ENCODE measurements around the gene TEX36.
"Not testable (repeated sequence)": the region's sequence is repeated elsewhere in the genome, so short reads cannot be mapped to it uniquely, and the experiment has no call there.

Gene TEX36

DNA sequence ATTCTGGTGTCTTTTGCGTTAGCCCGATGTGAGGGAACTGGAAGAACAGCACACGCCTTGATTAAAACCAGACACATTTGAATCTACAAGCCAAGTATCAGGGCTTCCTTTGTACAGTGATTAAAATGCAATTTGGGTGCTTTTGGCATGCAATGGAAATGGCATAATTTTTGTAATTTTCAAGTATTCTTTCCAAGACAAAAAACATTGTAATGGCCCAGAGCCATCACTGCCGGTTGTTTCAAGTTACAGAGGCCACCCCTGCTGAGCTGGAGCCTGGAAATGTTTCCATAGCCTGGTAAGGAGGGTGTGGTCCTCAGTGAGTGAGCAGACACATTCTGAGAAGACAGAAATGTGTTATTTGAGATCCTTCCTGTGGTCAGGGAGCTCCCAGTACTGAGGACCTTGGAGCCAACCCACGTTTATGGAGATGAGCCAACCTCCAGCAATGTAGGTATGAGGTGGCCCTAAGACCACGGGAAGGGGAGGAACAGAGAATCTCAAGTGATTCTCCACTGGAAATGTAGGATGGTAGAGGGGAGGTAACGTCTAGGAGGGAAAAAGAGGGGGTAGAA, 20.9 kb downstream of the TEX36 start:
- TF ChIP-seq, protein P1, sequence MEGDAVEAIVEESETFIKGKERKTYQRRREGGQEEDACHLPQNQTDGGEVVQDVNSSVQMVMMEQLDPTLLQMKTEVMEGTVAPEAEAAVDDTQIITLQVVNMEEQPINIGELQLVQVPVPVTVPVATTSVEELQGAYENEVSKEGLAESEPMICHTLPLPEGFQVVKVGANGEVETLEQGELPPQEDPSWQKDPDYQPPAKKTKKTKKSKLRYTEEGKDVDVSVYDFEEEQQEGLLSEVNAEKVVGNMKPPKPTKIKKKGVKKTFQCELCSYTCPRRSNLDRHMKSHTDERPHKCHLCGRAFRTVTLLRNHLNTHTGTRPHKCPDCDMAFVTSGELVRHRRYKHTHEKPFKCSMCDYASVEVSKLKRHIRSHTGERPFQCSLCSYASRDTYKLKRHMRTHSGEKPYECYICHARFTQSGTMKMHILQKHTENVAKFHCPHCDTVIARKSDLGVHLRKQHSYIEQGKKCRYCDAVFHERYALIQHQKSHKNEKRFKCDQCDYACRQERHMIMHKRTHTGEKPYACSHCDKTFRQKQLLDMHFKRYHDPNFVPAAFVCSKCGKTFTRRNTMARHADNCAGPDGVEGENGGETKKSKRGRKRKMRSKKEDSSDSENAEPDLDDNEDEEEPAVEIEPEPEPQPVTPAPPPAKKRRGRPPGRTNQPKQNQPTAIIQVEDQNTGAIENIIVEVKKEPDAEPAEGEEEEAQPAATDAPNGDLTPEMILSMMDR (IDR thresholded peaks at IDR 0.05), result no peak
- Histone ChIP-seq H3K9me3 (ENCODE audit: control insufficient read depth, low read length) (no peaks in the 10 kb centered on the region), H3K4me3 (ENCODE audit: low read depth, low read length) (no peak overlapping the region), H3K9ac (no peak overlapping the region), H3K4me1 (no peaks in the 10 kb centered on the region), H2AFZ (no peak overlapping the region), H3K79me2 (no peaks in the 10 kb centered on the region), H3K36me3 (ENCODE audit: control insufficient read depth, insufficient read depth, low read length) (no peaks in the 10 kb centered on the region), H3K27ac (no peak overlapping the region), H3K27me3 (ENCODE audit: control insufficient read depth, insufficient read depth, low read length) (no peaks in the 10 kb centered on the region), H3K4me2 (ENCODE audit: low read length) (no peak overlapping the region)

DNA sequence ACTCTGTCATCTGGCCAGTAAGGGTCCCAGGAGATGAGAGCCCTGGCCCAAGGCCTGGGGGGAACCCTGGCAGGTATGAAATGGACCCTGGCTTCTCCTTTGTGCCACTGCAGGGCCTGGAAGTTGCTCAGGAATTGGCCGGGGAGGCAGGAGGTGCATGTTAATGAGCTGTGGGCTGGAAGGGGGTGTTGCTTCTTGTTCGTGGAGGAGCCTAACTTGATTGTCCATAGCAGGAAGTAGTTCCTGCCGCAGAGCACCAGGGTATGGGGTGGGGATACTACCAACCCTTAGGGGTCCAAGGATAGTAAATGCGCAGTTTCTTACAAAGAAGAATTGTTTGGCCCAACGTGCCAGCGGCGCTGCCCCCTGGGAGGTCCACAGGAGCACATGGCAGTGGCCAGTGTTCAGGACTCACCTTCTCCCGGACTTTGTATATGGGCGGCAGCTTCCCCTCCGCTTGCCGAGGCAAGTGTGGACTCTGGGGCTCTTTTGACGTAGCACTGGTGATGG, 21.5 kb downstream of the TEX36 start:
- Histone ChIP-seq H3K79me2 (no peaks in the 10 kb centered on the region), H3K27ac (no peak overlapping the region), H2AFZ (no peak overlapping the region), H3K4me3 (ENCODE audit: low read depth, low read length) (no peak overlapping the region), H3K9me3 (ENCODE audit: control insufficient read depth, low read length) (no peaks in the 10 kb centered on the region), H3K9ac (no peak overlapping the region), H3K36me3 (ENCODE audit: control insufficient read depth, insufficient read depth, low read length) (no peaks in the 10 kb centered on the region), H3K4me1 (no peaks in the 10 kb centered on the region), H3K4me2 (ENCODE audit: low read length) (no peak overlapping the region), H3K27me3 (ENCODE audit: control insufficient read depth, insufficient read depth, low read length) (no peaks in the 10 kb centered on the region)
- TF ChIP-seq, protein P1 (IDR thresholded peaks at IDR 0.05), result no peak

DNA sequence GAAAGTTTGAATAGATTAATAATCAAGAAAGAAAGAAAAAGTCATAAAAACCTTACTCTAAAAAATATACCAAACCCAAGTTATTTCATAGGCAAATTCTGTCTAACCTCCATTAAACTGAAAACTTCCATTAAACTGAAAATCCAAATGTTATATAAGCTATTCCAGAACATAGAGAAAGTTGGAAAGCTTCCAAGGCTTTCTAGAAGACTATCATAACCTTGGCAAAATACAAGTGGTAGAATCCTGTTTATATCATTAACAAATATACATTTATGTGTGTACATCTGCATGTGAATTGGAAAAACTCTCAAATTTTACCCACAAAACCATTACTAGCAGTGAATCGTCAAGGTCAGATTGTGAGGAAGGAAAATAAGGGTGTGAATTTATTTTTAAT, 23.9 kb downstream of the TEX36 start:
- no peak overlapping the region for H3K9ac ChIP-seq
- no peak overlapping the region for H3K4me2 ChIP-seq (ENCODE audit: low read length)
- H3K4me1 ChIP-seq, result no peaks in the 10 kb centered on the region

DNA sequence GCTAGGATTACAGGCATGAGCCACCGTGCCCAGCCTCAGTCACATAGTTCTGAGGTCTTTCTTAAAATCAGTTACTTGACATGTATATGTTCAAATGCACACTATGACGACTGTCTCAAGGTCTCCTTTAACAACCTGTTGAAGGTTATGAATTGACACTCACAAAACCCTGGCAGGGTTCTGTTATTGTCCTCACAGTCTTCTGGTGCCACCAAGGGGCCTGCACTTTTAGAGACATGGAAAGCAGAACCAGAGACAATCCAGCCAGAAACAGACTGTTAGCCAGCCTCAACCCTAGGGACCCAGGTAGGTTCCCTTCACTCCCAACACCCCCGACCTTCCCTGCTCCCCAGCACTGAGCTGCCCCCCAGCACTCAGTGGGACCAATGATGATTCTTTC, 26.4 kb downstream of the TEX36 start:
- Histone ChIP-seq H3K27me3 (ENCODE audit: control insufficient read depth, insufficient read depth, low read length) (no peaks in the 10 kb centered on the region), H3K4me3 (ENCODE audit: low read depth, low read length) (no peak overlapping the region), H3K27ac (no peak overlapping the region), H3K79me2 (no peaks in the 10 kb centered on the region), H3K9ac (no peak overlapping the region), H3K9me3 (ENCODE audit: control insufficient read depth, low read length) (no peaks in the 10 kb centered on the region), H2AFZ (no peak overlapping the region), H3K36me3 (ENCODE audit: control insufficient read depth, insufficient read depth, low read length) (no peaks in the 10 kb centered on the region), H3K4me2 (ENCODE audit: low read length) (no peak overlapping the region), H3K4me1 (no peaks in the 10 kb centered on the region)
- TF ChIP-seq, protein P1 (IDR thresholded peaks at IDR 0.05), result no peak

More for the DNA sequence above, 23.9 kb downstream of the TEX36 start:
- Histone ChIP-seq H2AFZ (no peak overlapping the region), H3K9me3 (ENCODE audit: control insufficient read depth, low read length) (no peaks in the 10 kb centered on the region), H3K36me3 (ENCODE audit: control insufficient read depth, insufficient read depth, low read length) (no peaks in the 10 kb centered on the region), H3K4me3 (ENCODE audit: low read depth, low read length) (no peak overlapping the region), H3K27ac (no peak overlapping the region), H3K79me2 (no peaks in the 10 kb centered on the region), H3K27me3 (ENCODE audit: control insufficient read depth, insufficient read depth, low read length) (no peaks in the 10 kb centered on the region)
- TF ChIP-seq, protein P1 (IDR thresholded peaks at IDR 0.05), result no peak

DNA sequence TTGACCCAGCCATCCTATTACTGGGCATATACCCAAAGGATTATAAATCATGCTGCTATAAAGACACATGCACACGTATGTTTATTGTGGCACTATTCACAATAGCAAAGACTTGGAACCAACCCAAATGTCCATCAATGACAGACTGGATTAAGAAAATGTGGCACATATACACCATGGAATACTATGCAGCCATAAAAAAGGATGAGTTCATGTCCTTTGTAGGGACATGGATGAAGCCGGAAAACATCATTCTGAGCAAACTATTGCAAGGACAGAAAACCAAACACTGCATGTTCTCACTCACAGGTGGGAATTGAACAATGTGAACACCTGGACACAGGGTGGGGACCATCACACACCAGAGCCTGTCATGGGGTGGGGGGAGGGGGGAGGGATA, 29.9 kb downstream of the TEX36 start:
- not testable (repeated sequence) for H3K79me2 ChIP-seq; H3K9me3 ChIP-seq (ENCODE audit: control insufficient read depth, low read length); H3K4me3 ChIP-seq (ENCODE audit: low read depth, low read length); H2AFZ ChIP-seq; H3K9ac ChIP-seq; H3K4me1 ChIP-seq; H3K4me2 ChIP-seq (ENCODE audit: low read length); H3K27ac ChIP-seq; H3K27me3 ChIP-seq (ENCODE audit: control insufficient read depth, insufficient read depth, low read length); H3K36me3 ChIP-seq (ENCODE audit: control insufficient read depth, insufficient read depth, low read length)
